ENCODE data around the gene COBL.
A peak's percentile ranks its signal among the peaks of the same experiment; 100 is the strongest.

Gene COBL

GRCh38 chr7:51017576-51018535 is 298.8 kb downstream of the COBL start:
- WGBS, 2 donors (ENCODE audit: extremely low coverage in 2 of 2, insufficient read length in 2 of 2, insufficient replicate concordance in 1 of 2): no CpG with 5 or more reads among the region's 16 CpGs
- Histone ChIP-seq H3K4me1 (ENCODE audit: control insufficient read depth in 2 of 2, insufficient read depth in 1 of 2, low read depth in 1 of 2, low read length in 2 of 2) (no peaks in the 10 kb centered on the region), H3K79me1 (ENCODE audit: low read depth, low read length) (peaks cover 2% of the 10 kb centered on the region), H4K8ac (ENCODE audit: low read depth, low read length) (peak overlapping the region; percentile 77), H2BK5ac (ENCODE audit: low read length) (no peak overlapping the region), H2AK5ac (ENCODE audit: low read depth, low read length) (peak overlapping the region; percentile 28), H3K18ac (ENCODE audit: low read length) (peak overlapping the region; percentile 11), H3K4me3 (ENCODE audit: low read length in 2 of 2) (no peak overlapping the region), H3K14ac (ENCODE audit: low read length) (peak overlapping the region; percentile 51), H3K27ac (replicated peaks; ENCODE audit: low read length) (no peak overlapping the region), H3K23ac (ENCODE audit: low read depth, low read length, poor library complexity) (no peak overlapping the region), H2BK12ac (ENCODE audit: low read length) (no peak overlapping the region), H4K91ac (ENCODE audit: low read depth, low read length, poor library complexity) (no peak overlapping the region), H2BK120ac (ENCODE audit: low read depth, low read length) (no peak overlapping the region), H3K36me3 (replicated peaks in 1 of 2; ENCODE audit: control insufficient read depth in 2 of 2, insufficient read depth in 2 of 2, low read length in 2 of 2) (no peaks in the 10 kb centered on the region), H3K4ac (ENCODE audit: low read length) (no peak overlapping the region), H3K9ac (ENCODE audit: low read depth, low read length, poor library complexity) (no peak overlapping the region), H2AFZ (ENCODE audit: low read length) (no peak overlapping the region), H3K9me3 (replicated peaks in 1 of 2; ENCODE audit: control insufficient read depth in 2 of 2, insufficient read depth in 1 of 2, low read depth in 1 of 2, low read length in 2 of 2) (no peaks in the 10 kb centered on the region), H2BK15ac (ENCODE audit: low read length) (no peak overlapping the region), H3K27me3 (ENCODE audit: control insufficient read depth in 3 of 3, insufficient read depth in 3 of 3, low read depth in 1 of 3, low read length in 3 of 3) (no peaks in the 10 kb centered on the region), H3K4me2 (ENCODE audit: insufficient read depth, low read length, poor library complexity, severe bottlenecking) (no peak overlapping the region)
- no peak for DNase-seq (ENCODE audit: low spot score)

GRCh38 chr7:51016546-51016945 is 300.1 kb downstream of the COBL start:
- no peak overlapping the region for H2BK5ac ChIP-seq (ENCODE audit: low read length)
- no peak overlapping the region for H3K4me3 ChIP-seq (ENCODE audit: low read length in 2 of 2)
- H3K18ac ChIP-seq (ENCODE audit: low read length): peak overlapping the region; percentile 4
- H3K4ac ChIP-seq (ENCODE audit: low read length): no peak overlapping the region
- H3K27ac ChIP-seq (replicated peaks; ENCODE audit: low read length): no peak overlapping the region
- no peaks in the 10 kb centered on the region for H3K27me3 ChIP-seq (ENCODE audit: control insufficient read depth in 3 of 3, insufficient read depth in 3 of 3, low read depth in 1 of 3, low read length in 3 of 3)
- H4K8ac ChIP-seq (ENCODE audit: low read depth, low read length): no peak overlapping the region
- no peak for DNase-seq (ENCODE audit: low spot score)
- no peak overlapping the region for H2BK12ac ChIP-seq (ENCODE audit: low read length)
- no peak overlapping the region for H3K23ac ChIP-seq (ENCODE audit: low read depth, low read length, poor library complexity)
- no peak overlapping the region for H2AK5ac ChIP-seq (ENCODE audit: low read depth, low read length)
- no peak overlapping the region for H3K14ac ChIP-seq (ENCODE audit: low read length)
- H2AFZ ChIP-seq (ENCODE audit: low read length): no peak overlapping the region
- no peak overlapping the region for H3K4me2 ChIP-seq (ENCODE audit: insufficient read depth, low read length, poor library complexity, severe bottlenecking)
- H3K79me1 ChIP-seq (ENCODE audit: low read depth, low read length): peaks cover 3% of the 10 kb centered on the region
- no peak overlapping the region for H4K91ac ChIP-seq (ENCODE audit: low read depth, low read length, poor library complexity)
- H3K9me3 ChIP-seq (replicated peaks in 1 of 2; ENCODE audit: control insufficient read depth in 2 of 2, insufficient read depth in 1 of 2, low read depth in 1 of 2, low read length in 2 of 2): no peaks in the 10 kb centered on the region
- no peaks in the 10 kb centered on the region for H3K36me3 ChIP-seq (replicated peaks in 1 of 2; ENCODE audit: control insufficient read depth in 2 of 2, insufficient read depth in 2 of 2, low read length in 2 of 2)
- no peaks in the 10 kb centered on the region for H3K4me1 ChIP-seq (ENCODE audit: control insufficient read depth in 2 of 2, insufficient read depth in 1 of 2, low read depth in 1 of 2, low read length in 2 of 2)
- no peak overlapping the region for H3K9ac ChIP-seq (ENCODE audit: low read depth, low read length, poor library complexity)
- H2BK15ac ChIP-seq (ENCODE audit: low read length): no peak overlapping the region
- no CpG with 5 or more reads among the region's 9 CpGs for WGBS, 2 donors (ENCODE audit: extremely low coverage in 2 of 2, insufficient read length in 2 of 2, insufficient replicate concordance in 1 of 2)
- H2BK120ac ChIP-seq (ENCODE audit: low read depth, low read length): no peak overlapping the region

- Histone ChIP-seq H2BK120ac (ENCODE audit: low read depth, low read length) (no peak overlapping the region), H3K4me3 (ENCODE audit: low read length in 2 of 2) (no peak overlapping the region), H3K36me3 (replicated peaks in 1 of 2; ENCODE audit: control insufficient read depth in 2 of 2, insufficient read depth in 2 of 2, low read length in 2 of 2) (no peaks in the 10 kb centered on the region), H2BK12ac (ENCODE audit: low read length) (no peak overlapping the region), H3K4me2 (ENCODE audit: insufficient read depth, low read length, poor library complexity, severe bottlenecking) (no peak overlapping the region), H2AFZ (ENCODE audit: low read length) (no peak overlapping the region), H3K18ac (ENCODE audit: low read length) (peak overlapping the region; percentile 6), H3K9ac (ENCODE audit: low read depth, low read length, poor library complexity) (no peak overlapping the region), H3K14ac (ENCODE audit: low read length) (no peak overlapping the region), H2BK15ac (ENCODE audit: low read length) (no peak overlapping the region), H2AK5ac (ENCODE audit: low read depth, low read length) (no peak overlapping the region), H3K27me3 (ENCODE audit: control insufficient read depth in 3 of 3, insufficient read depth in 3 of 3, low read depth in 1 of 3, low read length in 3 of 3) (no peaks in the 10 kb centered on the region), H3K9me3 (replicated peaks in 1 of 2; ENCODE audit: control insufficient read depth in 2 of 2, insufficient read depth in 1 of 2, low read depth in 1 of 2, low read length in 2 of 2) (peaks cover 0 to 3% of the 10 kb centered on the region in 2 donors), H3K79me1 (ENCODE audit: low read depth, low read length) (peaks cover 4% of the 10 kb centered on the region), H3K4me1 (ENCODE audit: control insufficient read depth in 2 of 2, insufficient read depth in 1 of 2, low read depth in 1 of 2, low read length in 2 of 2) (no peaks in the 10 kb centered on the region), H4K91ac (ENCODE audit: low read depth, low read length, poor library complexity) (no peak overlapping the region), H4K8ac (ENCODE audit: low read depth, low read length) (no peak overlapping the region), H2BK5ac (ENCODE audit: low read length) (no peak overlapping the region), H3K4ac (ENCODE audit: low read length) (no peak overlapping the region), H3K23ac (ENCODE audit: low read depth, low read length, poor library complexity) (no peak overlapping the region), H3K27ac (replicated peaks; ENCODE audit: low read length) (no peak overlapping the region)
- no peak for DNase-seq (ENCODE audit: low spot score)
- no CpG with 5 or more reads among the region's 11 CpGs for WGBS, 2 donors (ENCODE audit: extremely low coverage in 2 of 2, insufficient read length in 2 of 2, insufficient replicate concordance in 1 of 2)
Measured at GRCh38 chr7:51015581-51015980, 301.0 kb downstream of the COBL start.

GRCh38 chr7:51014811-51015210 is 301.8 kb downstream of the COBL start:
- WGBS, 2 donors (ENCODE audit: extremely low coverage in 2 of 2, insufficient read length in 2 of 2, insufficient replicate concordance in 1 of 2): no CpG with 5 or more reads among the region's 16 CpGs
- Histone ChIP-seq H3K27me3 (ENCODE audit: control insufficient read depth in 3 of 3, insufficient read depth in 3 of 3, low read depth in 1 of 3, low read length in 3 of 3) (no peaks in the 10 kb centered on the region), H2BK12ac (ENCODE audit: low read length) (no peak overlapping the region), H2BK120ac (ENCODE audit: low read depth, low read length) (no peak overlapping the region), H2BK5ac (ENCODE audit: low read length) (no peak overlapping the region), H3K18ac (ENCODE audit: low read length) (no peak overlapping the region), H3K27ac (replicated peaks; ENCODE audit: low read length) (no peak overlapping the region), H3K4me3 (ENCODE audit: low read length in 2 of 2) (no peak overlapping the region), H3K79me1 (ENCODE audit: low read depth, low read length) (peaks cover 4% of the 10 kb centered on the region), H2AK5ac (ENCODE audit: low read depth, low read length) (no peak overlapping the region), H2AFZ (ENCODE audit: low read length) (no peak overlapping the region), H3K9me3 (replicated peaks in 1 of 2; ENCODE audit: control insufficient read depth in 2 of 2, insufficient read depth in 1 of 2, low read depth in 1 of 2, low read length in 2 of 2) (peaks cover 0 to 3% of the 10 kb centered on the region in 2 donors), H3K9ac (ENCODE audit: low read depth, low read length, poor library complexity) (no peak overlapping the region), H3K4me1 (ENCODE audit: control insufficient read depth in 2 of 2, insufficient read depth in 1 of 2, low read depth in 1 of 2, low read length in 2 of 2) (no peaks in the 10 kb centered on the region), H4K91ac (ENCODE audit: low read depth, low read length, poor library complexity) (no peak overlapping the region), H3K4me2 (ENCODE audit: insufficient read depth, low read length, poor library complexity, severe bottlenecking) (no peak overlapping the region), H3K4ac (ENCODE audit: low read length) (no peak overlapping the region), H4K8ac (ENCODE audit: low read depth, low read length) (no peak overlapping the region), H2BK15ac (ENCODE audit: low read length) (no peak overlapping the region), H3K23ac (ENCODE audit: low read depth, low read length, poor library complexity) (no peak overlapping the region), H3K14ac (ENCODE audit: low read length) (no peak overlapping the region), H3K36me3 (replicated peaks in 1 of 2; ENCODE audit: control insufficient read depth in 2 of 2, insufficient read depth in 2 of 2, low read length in 2 of 2) (no peaks in the 10 kb centered on the region)
- no peak for DNase-seq (ENCODE audit: low spot score)
